ENCODE measurements around the gene CDK5RAP2. TPM values are rescaled to one million over a fixed set of nuclear protein-coding genes. Genes with fewer than 3 reads are reported as not detected.

The CDK5RAP2 gene
- total and polyA plus RNA-seq, 2 experiments from 2014 or later = 52.6 to 77.0 TPM

GRCh38 chr9:120567874-120568273 is 12.1 kb downstream of the CDK5RAP2 start:
- H3K27me3 ChIP-seq (replicated peaks; ENCODE audit: insufficient read depth) = no peaks in the 10 kb centered on the region
- H3K4me3 ChIP-seq = no peak overlapping the region
- peaks cover 24% of the 10 kb centered on the region for H3K4me1 ChIP-seq (ENCODE audit: insufficient read depth)
- H2AFZ ChIP-seq = no peak overlapping the region
- H3K9me2 ChIP-seq (ENCODE audit: insufficient read depth) = no peaks in the 10 kb centered on the region
- TF ChIP-seq EZH2 (IDR thresholded peaks at IDR 0.05; ENCODE audit: insufficient read depth, poor library complexity, severe bottlenecking) (no peak), EZH2phosphoT487 (IDR thresholded peaks at IDR 0.05; ENCODE audit: insufficient read depth, low read depth) (no peak)
- in situ Hi-C loops (cut with MboI) = no loop called here
- H3F3A ChIP-seq (ENCODE audit: insufficient read depth) = peaks cover 21% of the 10 kb centered on the region
- H3K27ac ChIP-seq = no peak overlapping the region
- H3K9me3 ChIP-seq (ENCODE audit: low read depth) = no peaks in the 10 kb centered on the region
- H3K79me2 ChIP-seq (ENCODE audit: insufficient read depth) = peaks cover 27% of the 10 kb centered on the region
- H3K4me2 ChIP-seq (ENCODE audit: unreplicated experiment) = no peak overlapping the region
- no peak overlapping the region for H3K9ac ChIP-seq
- DNase-seq = no peak
- H4K20me1 ChIP-seq (ENCODE audit: insufficient read depth) = no peaks in the 10 kb centered on the region
- H3K36me3 ChIP-seq (ENCODE audit: low read depth) = peaks cover 29% of the 10 kb centered on the region; the same call in 1 of the 2 replicates
- 96 to 99% methylated on average over 4 of the region's 4 CpGs for WGBS, 2 experiments (ENCODE audit: low coverage in 1 of 2, low lambda C conversion rate in 2 of 2, missing lambda C conversion rate in 2 of 2)

- H3K27ac ChIP-seq = no peak overlapping the region
- 97 to 99% methylated on average over 3 of the region's 3 CpGs for WGBS, 2 experiments (ENCODE audit: low coverage in 1 of 2, low lambda C conversion rate in 2 of 2, missing lambda C conversion rate in 2 of 2)
Observed at GRCh38 chr9:120567081-120567480, 12.9 kb downstream of the CDK5RAP2 start.

GRCh38 chr9:120564589-120564988 is 15.4 kb downstream of the CDK5RAP2 start:
- WGBS, 2 experiments (ENCODE audit: low coverage in 1 of 2, low lambda C conversion rate in 2 of 2, missing lambda C conversion rate in 2 of 2) = 97 to 99% methylated on average over 3 of the region's 3 CpGs
- no peak overlapping the region for H2AFZ ChIP-seq
- H3K4me3 ChIP-seq = no peak overlapping the region
- no peak overlapping the region for H3K27ac ChIP-seq
- H3K36me3 ChIP-seq (ENCODE audit: low read depth) = peaks cover 29% of the 10 kb centered on the region; the same call in 1 of the 2 replicates
- H4K20me1 ChIP-seq (ENCODE audit: insufficient read depth) = no peaks in the 10 kb centered on the region
- no peaks in the 10 kb centered on the region for H3K27me3 ChIP-seq (replicated peaks; ENCODE audit: insufficient read depth)
- H3K9me3 ChIP-seq (ENCODE audit: low read depth) = no peaks in the 10 kb centered on the region
- no peak for TF ChIP-seq EZH2phosphoT487 (IDR thresholded peaks at IDR 0.05; ENCODE audit: insufficient read depth, low read depth)
- TF ChIP-seq EZH2 (IDR thresholded peaks at IDR 0.05; ENCODE audit: insufficient read depth, poor library complexity, severe bottlenecking) = no peak
- no peaks in the 10 kb centered on the region for H3F3A ChIP-seq (ENCODE audit: insufficient read depth)
- H3K9ac ChIP-seq = no peak overlapping the region
- DNase-seq = no peak
- H3K4me2 ChIP-seq (ENCODE audit: unreplicated experiment) = no peak overlapping the region
- no peaks in the 10 kb centered on the region for H3K4me1 ChIP-seq (ENCODE audit: insufficient read depth)
- H3K9me2 ChIP-seq (ENCODE audit: insufficient read depth) = no peaks in the 10 kb centered on the region
- in situ Hi-C loops (cut with MboI) = no loop called here
- peaks cover 33% of the 10 kb centered on the region for H3K79me2 ChIP-seq (ENCODE audit: insufficient read depth)

More at GRCh38 chr9:120567081-120567480, 12.9 kb downstream of the CDK5RAP2 start:
- in situ Hi-C loops (cut with MboI) = no loop called here
- no peak for DNase-seq
- no peak overlapping the region for H2AFZ ChIP-seq
- H3K9me2 ChIP-seq (ENCODE audit: insufficient read depth) = no peaks in the 10 kb centered on the region
- peaks cover 29% of the 10 kb centered on the region; the same call in 1 of the 2 replicates for H3K36me3 ChIP-seq (ENCODE audit: low read depth)
- H3K79me2 ChIP-seq (ENCODE audit: insufficient read depth) = peaks cover 26% of the 10 kb centered on the region; the same call in 1 of the 2 replicates
- H3K27me3 ChIP-seq (replicated peaks; ENCODE audit: insufficient read depth) = no peaks in the 10 kb centered on the region
- peaks cover 19% of the 10 kb centered on the region for H3K4me1 ChIP-seq (ENCODE audit: insufficient read depth)
- H3K4me3 ChIP-seq = no peak overlapping the region
- no peak overlapping the region for H3K9ac ChIP-seq
- no peaks in the 10 kb centered on the region for H3K9me3 ChIP-seq (ENCODE audit: low read depth)
- H3K4me2 ChIP-seq (ENCODE audit: unreplicated experiment) = no peak overlapping the region
- H4K20me1 ChIP-seq (ENCODE audit: insufficient read depth) = no peaks in the 10 kb centered on the region
- peaks cover 13% of the 10 kb centered on the region for H3F3A ChIP-seq (ENCODE audit: insufficient read depth)
- TF ChIP-seq EZH2 (IDR thresholded peaks at IDR 0.05; ENCODE audit: insufficient read depth, poor library complexity, severe bottlenecking) = no peak
- no peak for TF ChIP-seq EZH2phosphoT487 (IDR thresholded peaks at IDR 0.05; ENCODE audit: insufficient read depth, low read depth)

- H3K36me3 ChIP-seq (ENCODE audit: low read depth) = peaks cover 21% of the 10 kb centered on the region; the same call in 1 of the 2 replicates
- H4K20me1 ChIP-seq (ENCODE audit: insufficient read depth) = no peaks in the 10 kb centered on the region
- H3F3A ChIP-seq (ENCODE audit: insufficient read depth) = no peaks in the 10 kb centered on the region
- H3K27me3 ChIP-seq (replicated peaks; ENCODE audit: insufficient read depth) = no peaks in the 10 kb centered on the region
- H2AFZ ChIP-seq = no peak overlapping the region
- H3K9ac ChIP-seq = no peak overlapping the region
- no peak overlapping the region for H3K4me3 ChIP-seq
- TF ChIP-seq EZH2phosphoT487 (IDR thresholded peaks at IDR 0.05; ENCODE audit: insufficient read depth, low read depth) (no peak), EZH2 (IDR thresholded peaks at IDR 0.05; ENCODE audit: insufficient read depth, poor library complexity, severe bottlenecking) (no peak)
- in situ Hi-C loops (cut with MboI) = no loop called here
- no peaks in the 10 kb centered on the region for H3K4me1 ChIP-seq (ENCODE audit: insufficient read depth)
- WGBS, 2 experiments (ENCODE audit: low coverage in 1 of 2, low lambda C conversion rate in 2 of 2, missing lambda C conversion rate in 2 of 2) = 82 to 89% methylated on average over 8 of the region's 8 CpGs
- no peaks in the 10 kb centered on the region for H3K9me2 ChIP-seq (ENCODE audit: insufficient read depth)
- H3K9me3 ChIP-seq (ENCODE audit: low read depth) = no peaks in the 10 kb centered on the region
- H3K4me2 ChIP-seq (ENCODE audit: unreplicated experiment) = no peak overlapping the region
- no peak overlapping the region for H3K27ac ChIP-seq
- no peak for DNase-seq
- H3K79me2 ChIP-seq (ENCODE audit: insufficient read depth) = peaks cover 33% of the 10 kb centered on the region
Observed at GRCh38 chr9:120562861-120563443, 17.0 kb downstream of the CDK5RAP2 start.
